Tibial artery (tissue), 4 donors: Measurements from ENCODE around the gene AGRN.
"Not testable (repeated sequence)": the region's sequence is repeated elsewhere in the genome, so short reads cannot be mapped to it uniquely, and the experiment has no call there.

Experiments used
- DNase-seq, 2 donors: peaks; one replicate each; pipeline ENCODE4 v3.0.0-alpha.2; 2019
- H3K27ac ChIP-seq, 2 donors: fragments of 200-600 bp; sonication (generic) in 1 of 2; 1 replicate in 1 of 2; 2 replicates in 1 of 2; pipeline ENCODE4 v1.5.1; 2018 to 2019; ENCODE audit warnings: mild to moderate bottlenecking in 1 of 2
- H3K27me3 ChIP-seq, 2 donors: fragments of 200-600 bp; sonication (generic) in 1 of 2; one replicate each; pipeline versions ENCODE4 v1.5.1 to v1.6.0; 2016 to 2019
- H3K36me3 ChIP-seq, 3 donors: fragments of 200-600 bp; sonication (generic) in 2 of 3; one replicate each; pipeline ENCODE4 v1.5.1; 2016 to 2019; ENCODE audit warnings: mild to moderate bottlenecking in 2 of 3
- H3K4me1 ChIP-seq, 4 donors: fragments of 200-600 bp; sonication (generic) in 2 of 4; 1 replicate in 3 of 4; 2 replicates in 1 of 4; pipeline ENCODE4 v1.5.1; 2016 to 2019
- H3K4me3 ChIP-seq, 2 donors: fragments of 200-600 bp; sonication (generic) in 1 of 2; 1 replicate in 1 of 2; 2 replicates in 1 of 2; pipeline ENCODE4 v1.5.1; 2018 to 2019; ENCODE audit warnings: mild to moderate bottlenecking in 2 of 2
- H3K9me3 ChIP-seq, 3 donors: fragments of 200-600 bp; sonication (generic) in 1 of 3; one replicate each; pipeline ENCODE4 v1.5.1; 2016 to 2019
- intact Hi-C: fragments of 100-400 bp; cut with DNase I; formaldehyde crosslinking; loops from one replicate; pipeline ENCODE4 v1.15.0; 2023; ENCODE audit warnings: low total_unique reads
- TF ChIP-seq, protein P1 (sequence below), 2 experiments: fragments of 200-600 bp in 1 of 2; fragments of 450-650 bp in 1 of 2; IDR thresholded peaks; one replicate each; pipeline ENCODE4 v1.5.1; 2017 to 2019; ENCODE audit warnings: antibody characterized with exemption in 2 of 2, mild to moderate bottlenecking in 1 of 2, moderate library complexity in 1 of 2

AGRN gene

DNA sequence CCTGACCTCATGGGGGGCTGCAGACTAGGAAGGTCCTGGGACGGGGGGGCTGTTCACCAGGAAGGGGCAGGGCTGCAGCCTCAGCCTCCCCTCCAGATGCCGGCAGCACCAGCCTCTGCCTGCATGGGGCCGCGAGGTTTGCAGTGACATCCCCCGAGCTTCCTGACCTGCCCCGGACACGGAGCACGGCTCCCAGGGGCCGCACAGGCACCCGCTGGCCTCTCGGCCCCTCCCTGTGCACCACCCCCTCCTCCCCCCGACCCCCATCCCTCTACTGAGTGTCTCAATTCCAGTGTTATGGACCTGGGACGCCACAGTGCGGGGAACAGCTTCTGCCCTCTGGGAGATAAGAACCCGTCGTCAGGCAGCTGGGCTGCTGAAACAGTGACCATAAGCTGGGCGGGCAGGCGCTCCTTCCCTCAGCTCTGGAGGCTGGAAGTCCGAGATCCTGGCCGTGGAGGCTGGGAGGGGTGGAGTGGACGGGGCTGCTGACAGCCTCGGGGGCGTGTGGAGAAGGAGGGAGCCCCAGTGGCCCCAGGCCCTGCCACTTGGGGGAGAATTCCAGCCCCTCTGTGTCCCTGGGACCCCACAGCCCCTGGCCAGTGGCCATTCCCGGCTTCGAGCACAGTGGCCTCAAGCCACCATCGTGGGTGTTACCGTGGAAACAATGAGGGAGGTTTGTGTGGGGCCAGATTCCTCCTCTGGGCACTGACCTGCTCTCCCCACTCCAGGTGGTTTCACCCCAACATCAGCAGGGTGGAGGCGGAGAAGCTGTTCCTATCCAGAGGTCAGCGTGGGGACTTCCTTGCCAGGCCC lies 42.6 kb downstream of the AGRN start:
- H3K4me1 ChIP-seq, result peaks cover 0 to 40% (median 23%) of the 10 kb centered on the region in 4 donors
- peaks cover 0 to 90% of the 10 kb centered on the region in 2 donors for H3K27me3 ChIP-seq
- intact Hi-C loops, result loop anchor here (2.0 kb wide), 2 partner anchors 28 to 78 kb away; no protein-coding TSS in a partner anchor
- H3K9me3 ChIP-seq, result no peaks in the 10 kb centered on the region
- DNase-seq, result no peak
- H3K36me3 ChIP-seq, result no peaks in the 10 kb centered on the region
- H3K4me3 ChIP-seq, result no peak overlapping the region
- no peak overlapping the region for H3K27ac ChIP-seq
- TF ChIP-seq, protein P1, sequence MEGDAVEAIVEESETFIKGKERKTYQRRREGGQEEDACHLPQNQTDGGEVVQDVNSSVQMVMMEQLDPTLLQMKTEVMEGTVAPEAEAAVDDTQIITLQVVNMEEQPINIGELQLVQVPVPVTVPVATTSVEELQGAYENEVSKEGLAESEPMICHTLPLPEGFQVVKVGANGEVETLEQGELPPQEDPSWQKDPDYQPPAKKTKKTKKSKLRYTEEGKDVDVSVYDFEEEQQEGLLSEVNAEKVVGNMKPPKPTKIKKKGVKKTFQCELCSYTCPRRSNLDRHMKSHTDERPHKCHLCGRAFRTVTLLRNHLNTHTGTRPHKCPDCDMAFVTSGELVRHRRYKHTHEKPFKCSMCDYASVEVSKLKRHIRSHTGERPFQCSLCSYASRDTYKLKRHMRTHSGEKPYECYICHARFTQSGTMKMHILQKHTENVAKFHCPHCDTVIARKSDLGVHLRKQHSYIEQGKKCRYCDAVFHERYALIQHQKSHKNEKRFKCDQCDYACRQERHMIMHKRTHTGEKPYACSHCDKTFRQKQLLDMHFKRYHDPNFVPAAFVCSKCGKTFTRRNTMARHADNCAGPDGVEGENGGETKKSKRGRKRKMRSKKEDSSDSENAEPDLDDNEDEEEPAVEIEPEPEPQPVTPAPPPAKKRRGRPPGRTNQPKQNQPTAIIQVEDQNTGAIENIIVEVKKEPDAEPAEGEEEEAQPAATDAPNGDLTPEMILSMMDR (IDR thresholded peaks at IDR 0.05), result no peak

DNA sequence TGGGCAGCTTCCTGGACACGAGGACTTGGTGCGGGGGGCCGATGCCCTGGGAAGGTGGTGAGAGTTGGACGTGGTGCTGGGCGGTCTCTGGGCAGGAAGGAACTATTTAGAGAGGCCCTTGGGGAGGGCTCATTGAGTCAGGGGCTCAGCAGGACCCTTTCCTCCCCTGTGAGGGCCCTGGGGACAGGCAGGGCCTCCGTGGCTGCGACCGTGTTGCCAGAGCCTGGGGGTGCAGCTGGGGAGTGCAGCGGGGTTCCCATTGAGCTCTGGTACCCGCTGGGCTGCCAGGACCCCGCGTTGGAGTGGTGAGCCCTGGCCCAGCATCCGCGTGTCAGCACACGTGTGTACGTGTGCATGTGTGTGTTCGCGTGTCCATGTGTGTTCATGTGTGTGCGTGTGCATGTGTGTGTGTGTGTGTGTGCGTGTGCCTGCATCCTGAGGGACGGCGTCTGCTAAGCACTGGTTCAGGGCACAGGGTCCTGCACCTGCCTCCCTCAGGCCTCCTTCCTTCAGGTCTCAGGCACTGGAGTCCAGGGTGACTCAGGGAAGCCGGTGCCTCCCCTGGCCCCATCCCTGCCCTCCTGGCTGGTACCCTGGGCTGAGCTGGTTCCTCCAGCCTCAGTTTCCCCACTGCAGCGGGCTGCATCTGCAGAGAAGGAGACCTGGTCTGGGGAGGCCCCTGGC lies 43.5 kb downstream of the AGRN start:
- TF ChIP-seq, protein P1 (IDR thresholded peaks at IDR 0.05), result no peak
- Histone ChIP-seq H3K27ac (no peak overlapping the region), H3K4me1 (peaks cover 0 to 46% (median 26%) of the 10 kb centered on the region in 4 donors), H3K36me3 (no peaks in the 10 kb centered on the region), H3K27me3 (peaks cover 0 to 90% of the 10 kb centered on the region in 2 donors), H3K9me3 (no peaks in the 10 kb centered on the region), H3K4me3 (no peak overlapping the region)
- intact Hi-C loops, result loop anchor here (2.0 kb wide), 2 partner anchors 29 to 79 kb away; no protein-coding TSS in a partner anchor
- DNase-seq, result no peak

DNA sequence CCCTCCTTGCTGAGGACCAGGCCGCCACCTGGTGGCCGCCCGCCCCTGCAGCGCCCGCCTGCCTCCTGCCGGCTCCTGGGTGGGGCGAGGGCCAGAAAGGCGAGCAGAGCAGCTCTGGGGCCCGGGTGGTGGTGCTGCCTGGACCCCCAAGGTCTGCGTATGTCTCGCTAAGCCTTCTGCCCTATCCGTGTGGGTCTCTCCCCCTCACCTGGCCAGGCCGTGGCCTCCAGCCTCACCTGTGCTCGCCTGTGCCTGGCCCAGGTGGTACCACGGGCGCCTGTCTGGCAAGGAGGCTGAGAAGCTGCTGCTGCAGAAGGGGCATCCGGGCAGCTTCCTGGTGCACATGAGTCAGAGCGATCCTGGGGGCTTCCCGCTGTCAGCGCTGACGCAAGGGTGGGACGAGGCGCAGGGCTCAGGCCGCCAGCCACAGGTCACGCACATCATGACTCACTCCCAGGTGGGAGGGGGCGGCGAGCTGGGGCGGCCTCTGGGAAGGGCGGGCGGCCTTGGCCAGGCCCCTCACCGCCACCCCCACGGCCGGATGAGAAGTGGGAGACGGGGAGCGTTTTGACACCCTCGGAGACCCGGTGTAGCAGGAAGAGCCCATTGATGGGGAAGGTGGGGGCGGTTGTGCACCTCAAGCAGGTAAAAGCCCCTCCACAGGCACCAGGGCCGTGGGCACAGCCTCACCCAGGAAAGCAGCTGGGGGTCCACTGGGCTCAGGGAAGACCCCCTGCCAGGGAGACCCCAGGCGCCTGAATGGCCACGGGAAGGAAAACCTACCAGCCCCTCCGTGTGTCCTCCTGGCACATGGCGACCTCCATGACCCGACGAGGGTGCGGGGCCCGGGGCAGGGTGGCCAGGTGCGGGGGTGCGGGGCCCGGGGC lies 44.3 kb downstream of the AGRN start:
- Histone ChIP-seq H3K4me1 (peaks cover 0 to 46% (median 27%) of the 10 kb centered on the region in 4 donors), H3K4me3 (no peak overlapping the region), H3K27ac (no peak overlapping the region), H3K9me3 (no peaks in the 10 kb centered on the region), H3K36me3 (no peaks in the 10 kb centered on the region), H3K27me3 (peaks cover 3 to 90% of the 10 kb centered on the region in 2 donors)
- intact Hi-C loops, result loop anchor here (2.0 kb wide), 2 partner anchors 29 to 79 kb away; no protein-coding TSS in a partner anchor
- TF ChIP-seq, protein P1 (IDR thresholded peaks at IDR 0.05), result peak; percentile 79 to 83
- DNase-seq, result no peak

DNA sequence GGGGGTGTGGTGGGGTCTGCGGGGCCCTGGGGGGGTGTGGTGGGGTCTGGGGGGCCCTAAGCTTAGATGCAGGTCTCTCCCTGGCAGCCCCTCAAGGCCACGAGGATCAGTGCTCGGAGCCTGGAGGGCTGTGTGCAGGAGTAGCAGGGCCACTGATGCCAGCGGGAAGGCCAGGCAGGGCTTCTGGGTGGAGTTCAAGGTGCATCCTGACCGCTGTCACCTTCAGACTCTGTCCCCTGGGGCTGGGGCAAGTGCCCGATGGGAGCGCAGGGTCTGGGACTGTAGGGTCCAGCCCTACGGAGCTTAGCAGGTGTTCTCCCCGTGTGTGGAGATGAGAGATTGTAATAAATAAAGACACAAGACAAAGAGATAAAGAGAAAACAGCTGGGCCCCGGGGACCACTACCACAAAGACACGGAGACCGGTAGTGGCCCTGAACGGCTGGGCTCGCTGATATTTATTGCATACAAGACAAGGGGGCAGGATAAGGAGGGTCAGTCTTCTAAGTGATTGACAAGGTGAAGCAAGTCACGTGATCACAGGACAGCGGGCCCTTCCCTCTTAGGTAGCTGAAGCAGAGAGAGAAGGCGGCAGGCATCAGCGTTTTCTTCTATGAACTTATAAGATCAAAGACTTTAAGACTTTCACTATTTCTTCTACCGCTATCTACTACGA lies 45.5 kb downstream of the AGRN start:
- peaks cover 0 to 42% (median 22%) of the 10 kb centered on the region in 4 donors for H3K4me1 ChIP-seq
- DNase-seq, result no peak
- H3K36me3 ChIP-seq, result no peaks in the 10 kb centered on the region
- intact Hi-C loops, result no loop called here
- no peaks in the 10 kb centered on the region for H3K9me3 ChIP-seq
- H3K4me3 ChIP-seq, result no peak overlapping the region
- TF ChIP-seq, protein P1 (IDR thresholded peaks at IDR 0.05), result no peak
- peaks cover 3 to 90% of the 10 kb centered on the region in 2 donors for H3K27me3 ChIP-seq
- no peak overlapping the region for H3K27ac ChIP-seq

DNA sequence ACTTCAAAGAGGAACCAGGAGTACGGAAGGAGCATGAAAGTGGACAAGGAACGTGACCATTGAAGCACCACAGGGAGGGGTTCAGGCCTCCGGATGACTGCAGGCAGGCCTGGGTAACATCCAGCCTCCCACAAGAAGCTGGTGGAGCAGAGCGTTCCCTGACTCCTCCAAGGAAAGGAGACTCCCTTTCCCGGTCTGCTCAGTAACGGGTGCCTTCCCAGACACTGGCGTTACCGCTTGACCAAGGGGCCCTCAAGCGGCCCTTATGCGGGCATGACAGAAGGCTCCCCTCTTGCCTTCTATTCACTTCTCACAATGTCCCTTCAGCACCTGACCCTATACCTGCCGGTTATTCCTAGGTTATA lies 46.0 kb downstream of the AGRN start:
- DNase-seq, intact Hi-C loops, H3K36me3 ChIP-seq, H3K27ac ChIP-seq, H3K9me3 ChIP-seq, H3K4me3 ChIP-seq: not testable (repeated sequence)
- peaks cover 0 to 40% (median 22%) of the 10 kb centered on the region in 4 donors for H3K4me1 ChIP-seq
- H3K27me3 ChIP-seq, result peaks cover 3 to 90% of the 10 kb centered on the region in 2 donors
